GM11168 (cell line): ENCODE data around the gene MAP4.

Source experiments
- in situ Hi-C: fragments of 300-500 bp; cut with MboI; formaldehyde crosslinking; loops from one replicate; pipeline ENCODE4 v1.12.0; 2022; ENCODE audit warnings: low sequenced_read_pairs; ENCODE audit not compliant: unreplicated experiment

Gene MAP4

DNA sequence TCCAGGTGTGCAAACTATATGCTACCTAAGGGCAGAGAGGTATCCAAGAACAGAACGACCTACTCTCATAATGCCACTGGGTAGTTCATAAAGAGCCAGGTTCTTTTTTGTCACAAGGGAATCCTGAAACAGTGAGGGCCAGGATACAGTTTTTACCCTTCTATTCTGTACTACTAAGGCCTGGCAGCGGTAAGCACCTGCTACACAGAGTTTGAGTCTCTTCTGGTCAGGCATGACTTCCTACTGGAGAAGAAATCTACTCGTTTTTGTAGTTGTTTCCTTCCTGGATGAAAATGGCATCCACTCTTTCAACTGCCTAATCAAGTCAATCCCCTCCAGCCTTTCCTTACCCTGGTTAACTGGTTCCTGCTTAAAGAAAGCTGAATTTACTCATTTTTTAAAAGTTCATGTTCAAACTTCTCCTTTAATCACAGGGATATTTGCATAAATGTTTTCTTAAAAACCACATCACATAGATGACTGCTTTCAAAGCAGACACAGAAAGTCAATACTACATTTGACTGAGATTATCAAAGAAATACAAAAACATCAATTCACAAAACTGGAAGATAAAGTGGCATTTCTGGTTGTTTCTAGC, 40.0 kb downstream of the MAP4 start:
- in situ Hi-C loops, result loop anchor here (25.0 kb wide), 1 partner anchor 439 kb away; no protein-coding TSS in a partner anchor

DNA sequence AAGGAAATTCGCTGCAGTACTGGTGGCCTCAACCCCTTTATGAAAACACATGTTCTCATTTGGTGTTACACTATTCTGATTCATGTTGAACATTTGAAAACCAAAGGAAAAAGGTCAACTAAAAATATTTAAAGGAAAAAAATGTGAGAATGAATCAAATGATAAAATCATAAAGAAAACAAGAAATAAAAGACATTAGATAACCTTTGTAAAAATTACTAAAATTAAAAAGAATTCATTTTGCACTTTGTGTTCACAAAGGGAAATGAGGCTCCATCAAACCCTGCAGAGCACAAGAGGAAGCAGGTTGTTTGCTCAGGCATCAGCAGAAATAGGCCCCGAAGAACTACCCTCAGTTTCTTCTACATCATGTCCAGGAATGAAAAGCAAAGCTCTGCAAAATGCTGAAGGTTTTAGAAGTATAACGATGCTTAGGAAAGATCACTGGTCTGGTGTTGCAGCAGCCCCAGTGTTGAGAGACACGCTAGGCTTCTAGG, 41.2 kb downstream of the MAP4 start:
- in situ Hi-C loops, result loop anchor here (25.0 kb wide), 1 partner anchor 438 kb away; no protein-coding TSS in a partner anchor

DNA sequence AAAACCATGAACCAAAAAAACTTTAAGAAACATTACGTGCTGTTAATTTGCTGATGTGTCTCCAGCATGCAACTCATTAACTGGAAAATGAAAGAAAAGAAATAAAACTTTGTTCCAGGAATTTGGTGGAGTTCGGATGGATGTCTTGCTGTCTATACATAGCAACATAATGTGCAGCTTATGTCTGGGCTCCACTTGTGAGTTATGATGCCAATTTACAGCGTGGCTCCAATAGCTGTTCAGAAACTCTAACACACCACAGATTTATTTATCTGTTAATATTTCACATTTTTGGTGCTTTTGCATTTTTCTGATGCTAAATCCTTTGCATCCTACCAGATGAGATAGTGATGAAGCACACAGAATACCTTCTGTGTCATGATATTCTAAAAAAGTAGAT, 45.1 kb downstream of the MAP4 start:
- in situ Hi-C loops, result no loop called here

DNA sequence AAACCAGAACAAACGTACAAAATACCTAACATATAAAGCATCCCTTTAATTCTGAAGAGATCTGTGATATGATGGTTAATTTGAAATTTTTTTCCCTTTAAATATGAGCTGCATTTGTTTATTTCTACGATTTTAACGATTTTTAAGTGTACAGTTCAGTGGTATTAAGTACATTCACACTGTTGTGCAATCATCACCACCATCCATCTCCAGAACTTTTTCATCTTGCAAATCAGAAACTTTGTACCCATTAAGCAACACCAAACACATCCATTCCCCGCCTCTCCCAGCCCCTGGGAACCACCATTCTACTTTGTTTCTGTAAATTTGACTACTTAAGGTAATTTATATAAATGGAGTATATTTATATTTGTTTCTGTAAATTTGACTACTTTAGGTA, 51.5 kb downstream of the MAP4 start:
- in situ Hi-C loops, result no loop called here

DNA sequence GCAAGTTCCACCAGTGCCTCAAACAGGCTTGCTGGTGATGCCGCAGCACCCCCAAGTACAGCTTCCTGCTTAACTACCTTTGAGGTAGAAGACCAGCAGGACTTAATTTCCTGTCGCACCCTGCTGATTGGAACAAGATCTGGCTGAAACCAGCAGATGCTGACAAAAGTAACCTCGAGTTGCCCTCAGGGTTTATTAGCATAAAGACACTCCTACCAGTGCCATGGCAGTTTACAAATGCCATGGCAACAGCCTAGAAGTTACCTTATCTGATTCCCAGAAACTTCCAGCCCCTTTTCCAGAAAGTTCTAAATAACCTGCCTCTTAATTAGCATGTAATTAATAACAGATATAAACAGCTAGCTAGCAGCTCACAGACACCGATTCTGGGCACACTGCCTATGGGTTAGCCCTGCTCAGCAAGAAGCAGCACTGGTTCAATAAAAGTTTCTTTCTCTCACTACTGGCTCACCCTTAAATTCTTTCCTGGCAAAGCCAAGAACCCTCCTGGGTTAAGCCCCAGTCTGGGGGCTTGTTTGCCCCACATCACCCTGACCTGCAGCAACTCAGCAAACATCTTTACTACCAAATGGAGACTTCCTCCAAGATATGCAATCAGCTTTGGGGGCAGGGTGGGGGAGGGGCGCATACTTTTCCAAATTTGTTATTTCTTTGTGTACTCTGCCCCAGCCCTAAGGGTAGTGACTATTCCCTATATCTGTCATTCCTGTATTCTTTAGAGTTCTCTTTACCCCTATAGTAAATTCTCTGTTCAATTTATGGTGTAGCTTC, 54.2 kb downstream of the MAP4 start:
- in situ Hi-C loops, result no loop called here

DNA sequence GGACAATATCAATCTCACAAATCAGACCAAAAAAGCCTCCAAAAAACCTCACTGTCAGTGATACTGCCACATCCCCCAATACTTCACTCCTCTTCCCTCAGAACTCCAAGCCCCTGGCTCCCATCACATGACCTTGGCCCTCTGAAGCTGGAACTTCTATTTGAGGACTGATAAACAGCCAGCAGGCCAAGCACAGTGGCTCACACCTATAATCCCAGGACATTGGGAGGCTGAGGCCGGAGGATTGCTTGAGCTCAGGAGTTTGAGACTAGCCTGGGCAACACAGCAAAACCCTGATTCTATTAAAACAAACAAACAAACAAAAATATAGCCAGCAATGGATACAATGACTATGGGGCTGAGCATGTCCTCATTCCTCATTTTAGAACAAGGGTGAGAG, 55.2 kb downstream of the MAP4 start:
- in situ Hi-C loops, result no loop called here

DNA sequence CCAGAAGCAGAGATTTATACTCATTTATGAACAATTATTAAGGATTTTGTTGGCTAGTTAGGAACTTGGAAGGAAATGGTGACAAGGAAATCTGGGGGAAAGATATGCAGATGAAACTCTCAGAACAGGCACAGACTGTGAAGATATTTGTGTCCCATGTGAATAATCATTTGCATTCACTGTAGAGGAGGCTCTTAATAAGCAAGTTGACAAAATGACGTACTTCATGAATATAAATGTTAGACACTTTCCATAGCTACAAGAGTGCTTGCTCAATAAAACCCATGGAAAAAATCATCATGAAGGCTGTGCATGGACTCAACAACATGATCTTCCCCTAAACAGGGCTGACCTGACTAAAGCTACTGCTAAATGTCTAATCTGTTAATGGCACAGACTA, 59.7 kb downstream of the MAP4 start:
- in situ Hi-C loops, result no loop called here

DNA sequence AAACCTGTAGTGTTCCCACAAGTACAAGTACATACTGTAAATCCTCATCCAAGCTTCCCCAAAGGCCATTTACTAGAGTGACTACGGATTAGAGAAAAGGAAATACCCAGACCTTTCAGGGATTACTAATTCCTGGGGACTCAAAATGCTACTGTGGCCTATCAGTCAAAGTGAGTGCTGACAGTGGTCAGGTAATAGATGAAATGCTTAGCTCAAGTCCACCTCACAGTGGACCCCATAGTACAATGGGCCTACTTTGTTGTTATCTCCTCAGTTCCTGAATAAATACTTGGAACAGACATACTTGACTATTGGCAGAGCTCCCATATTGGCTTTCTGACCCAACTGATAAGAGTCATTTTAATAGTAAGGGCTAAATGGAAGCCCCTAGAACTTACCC, 61.6 kb downstream of the MAP4 start:
- in situ Hi-C loops, result no loop called here

DNA sequence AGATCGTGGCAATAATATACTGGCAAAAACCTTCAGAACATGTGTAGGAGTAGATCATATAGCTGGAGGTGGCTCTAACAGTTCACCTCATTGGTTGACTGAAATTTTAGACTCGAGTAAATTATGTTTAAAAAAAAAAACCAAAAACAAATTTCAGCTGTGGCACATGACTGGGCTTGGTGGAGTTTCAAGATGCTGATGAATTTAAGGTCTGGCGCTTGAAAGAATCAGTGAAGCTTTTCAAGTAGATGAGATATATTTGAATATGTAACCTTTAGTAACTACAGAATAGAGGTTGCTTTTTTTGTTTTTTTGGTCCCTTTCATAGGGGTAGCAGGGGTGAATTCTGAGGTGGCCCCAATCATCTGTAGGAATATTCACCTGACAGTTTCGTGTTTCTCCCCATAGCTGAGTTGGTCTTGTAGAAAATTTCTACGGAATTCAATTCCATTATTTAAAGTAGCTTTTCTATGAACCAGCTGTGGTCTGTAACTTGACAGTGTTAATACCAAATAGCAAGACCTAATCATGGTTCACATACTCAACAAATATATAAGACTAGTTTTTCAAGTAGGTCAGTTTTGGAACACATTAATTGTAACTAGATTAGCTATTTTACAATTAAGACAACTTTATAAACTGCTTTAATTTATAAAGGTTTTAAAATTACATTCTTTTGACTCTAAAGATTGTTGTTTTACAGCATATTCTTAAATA, 65.6 kb downstream of the MAP4 start:
- in situ Hi-C loops, result no loop called here

DNA sequence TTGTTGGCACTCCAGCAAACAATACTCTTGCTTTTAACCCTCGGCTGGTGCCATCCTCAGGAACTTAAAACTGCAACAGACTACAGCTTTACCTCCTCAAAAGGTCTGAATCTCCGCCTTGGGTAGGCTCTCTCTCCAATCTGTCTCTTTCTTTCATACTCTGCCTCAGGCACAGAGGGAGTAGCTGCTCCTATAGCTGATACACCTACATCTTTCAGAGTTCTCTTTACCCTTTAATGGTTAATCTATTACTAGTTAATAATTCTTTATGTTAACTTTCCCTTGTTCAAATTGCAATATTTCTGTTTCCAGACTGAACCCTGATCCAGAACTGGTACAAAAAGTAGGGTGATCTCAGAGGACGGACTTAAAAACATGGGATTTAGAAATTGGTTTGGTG, 66.2 kb downstream of the MAP4 start:
- in situ Hi-C loops, result no loop called here

DNA sequence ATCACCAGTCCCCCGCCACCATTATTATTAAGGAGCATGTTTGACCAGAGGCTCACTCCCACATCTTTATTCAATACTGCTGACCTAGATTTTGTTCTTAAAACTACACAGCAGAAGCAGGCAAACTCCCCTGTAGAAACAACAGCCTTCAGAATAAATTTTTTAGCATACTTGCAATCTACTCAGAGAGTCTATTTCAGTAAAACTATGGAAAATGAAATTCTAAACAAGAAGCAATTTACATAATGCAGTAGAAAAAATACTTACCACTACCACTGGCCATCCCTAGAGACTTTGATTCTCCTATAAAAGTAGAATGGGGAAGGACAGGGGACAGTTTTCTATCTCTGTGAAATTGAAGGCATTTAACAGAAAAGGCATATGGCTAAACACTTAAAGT, 76.0 kb downstream of the MAP4 start:
- in situ Hi-C loops, result no loop called here

DNA sequence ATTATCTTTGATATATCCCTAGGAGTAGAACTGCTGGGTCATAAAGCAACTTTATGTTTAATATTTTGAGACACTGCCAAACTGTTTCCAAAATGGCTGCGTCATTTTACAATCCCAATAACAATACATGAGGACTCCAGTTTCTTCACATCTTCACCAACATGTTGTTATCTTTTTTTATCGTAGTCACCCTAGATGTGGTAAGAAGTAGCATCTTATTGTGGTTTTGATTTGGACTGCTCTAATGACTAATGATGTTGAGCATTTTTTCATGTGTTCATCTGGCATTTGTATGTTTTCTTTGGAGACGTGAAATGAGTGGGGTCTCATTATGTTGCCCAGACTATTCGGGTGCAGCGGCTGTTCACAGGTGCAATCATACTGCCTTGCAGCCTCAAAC, 83.8 kb downstream of the MAP4 start:
- in situ Hi-C loops, result no loop called here

DNA sequence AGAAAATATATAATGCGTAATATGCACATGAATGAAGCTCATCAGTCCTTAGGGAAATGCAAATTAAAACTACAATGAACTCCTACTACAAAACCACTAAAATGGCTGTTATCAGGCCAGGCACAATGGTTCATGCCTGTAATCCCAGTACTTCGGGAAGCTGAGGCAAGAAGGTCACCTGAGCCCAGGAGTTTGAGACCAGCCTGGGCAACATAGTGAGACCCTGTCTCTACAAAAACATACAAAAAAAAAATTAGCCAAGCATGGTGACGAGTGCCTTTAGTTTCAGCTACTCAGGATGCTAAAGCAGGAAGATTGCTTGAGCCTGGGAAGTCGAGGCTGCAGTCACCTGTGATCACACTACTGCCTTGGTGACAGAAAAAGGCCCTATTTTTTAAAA, 85.2 kb downstream of the MAP4 start:
- in situ Hi-C loops, result no loop called here

DNA sequence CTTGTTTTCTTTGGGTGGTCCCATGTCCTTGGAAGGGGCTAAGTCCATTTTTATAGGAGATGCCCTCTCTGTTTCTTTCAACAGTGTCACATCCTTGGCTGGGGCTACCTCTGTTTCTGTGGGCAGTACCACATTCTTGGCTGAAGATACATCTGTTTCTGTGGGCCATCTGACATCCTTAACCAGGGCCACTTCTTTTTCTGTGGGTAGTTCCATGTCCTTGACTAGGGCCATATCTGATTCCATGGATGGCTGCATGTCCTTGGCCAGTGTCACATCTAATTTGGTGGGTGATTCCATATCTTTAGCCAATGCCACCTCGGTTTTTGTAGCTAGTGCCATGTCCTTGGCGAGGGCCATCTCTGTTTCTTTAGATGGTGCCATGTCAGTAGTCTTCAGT, 99.5 kb downstream of the MAP4 start:
- in situ Hi-C loops, result no loop called here

DNA sequence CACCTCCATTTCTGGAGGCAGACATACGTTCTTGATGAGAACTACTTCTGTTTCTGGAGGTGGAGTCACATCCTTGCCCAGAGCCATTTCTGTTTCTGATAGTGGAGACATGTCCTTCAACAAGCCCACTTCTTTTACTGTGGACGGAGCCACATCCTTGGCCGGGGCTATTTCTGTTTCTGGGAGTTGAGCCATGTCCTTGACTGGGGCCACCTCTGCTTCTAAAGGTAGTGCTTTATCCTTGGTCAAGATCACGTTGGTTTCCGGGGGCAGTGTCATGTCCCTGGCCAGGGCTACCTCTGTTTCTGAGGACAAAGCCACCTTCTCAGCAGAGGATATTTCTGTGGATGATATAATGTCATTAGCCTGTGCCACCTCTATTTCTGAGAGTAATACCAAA, 100.0 kb downstream of the MAP4 start:
- in situ Hi-C loops, result no loop called here

DNA sequence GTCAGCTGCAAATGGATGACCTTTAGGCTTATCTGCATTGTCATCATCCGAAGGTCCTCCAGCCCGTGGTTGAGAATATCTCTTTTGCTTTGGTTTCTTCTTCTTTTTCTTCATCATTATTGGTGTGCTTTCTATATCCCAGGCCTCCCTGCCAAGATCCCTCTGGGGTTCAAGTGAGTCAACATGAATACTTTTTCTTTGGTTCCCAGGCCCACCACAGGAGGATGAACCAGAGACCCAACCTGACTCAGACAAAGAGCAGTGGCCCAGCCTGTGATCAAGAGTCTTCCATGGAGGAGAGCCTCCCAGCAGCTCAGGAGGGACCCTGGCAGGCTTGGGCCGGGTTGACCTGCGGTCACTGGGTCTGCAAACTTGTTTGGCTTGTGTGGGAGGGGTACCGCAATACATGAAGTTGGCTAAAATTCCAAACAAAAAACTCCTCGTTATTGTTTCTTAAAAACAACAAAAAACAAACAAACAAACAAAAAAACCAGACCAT, 104.2 kb downstream of the MAP4 start:
- in situ Hi-C loops, result no loop called here

DNA sequence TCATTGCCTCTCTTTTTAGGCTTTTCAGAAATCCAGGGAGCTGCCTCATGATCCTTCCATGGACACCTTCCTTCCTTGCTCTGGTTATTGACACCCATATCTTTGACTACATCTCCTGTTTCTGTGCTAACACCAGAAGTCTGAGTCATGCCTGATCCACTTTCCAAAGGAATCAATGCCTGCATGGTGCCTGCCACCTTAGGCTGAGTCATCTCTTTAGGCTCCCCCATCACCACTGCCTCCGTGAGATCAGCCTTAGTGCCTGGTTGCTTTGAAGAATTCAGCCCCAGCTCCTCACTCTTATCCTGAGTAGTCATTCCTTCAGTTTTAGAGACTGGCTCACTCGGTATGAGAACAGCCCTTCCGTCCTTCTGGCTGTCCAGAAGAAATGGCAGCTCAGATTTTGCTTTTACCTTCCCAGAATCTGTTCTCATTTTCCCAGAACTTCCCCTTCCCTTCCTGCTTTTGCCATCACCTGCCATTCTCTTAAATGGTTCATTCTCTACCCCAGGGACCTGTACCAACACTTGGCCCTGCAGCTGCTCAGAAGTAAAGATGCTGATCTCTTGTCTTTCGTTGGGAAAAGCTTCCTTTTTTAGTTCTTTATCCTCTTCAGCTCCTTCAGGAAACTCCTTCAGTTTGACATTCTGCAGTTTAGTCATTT, 105.3 kb downstream of the MAP4 start:
- in situ Hi-C loops, result no loop called here

DNA sequence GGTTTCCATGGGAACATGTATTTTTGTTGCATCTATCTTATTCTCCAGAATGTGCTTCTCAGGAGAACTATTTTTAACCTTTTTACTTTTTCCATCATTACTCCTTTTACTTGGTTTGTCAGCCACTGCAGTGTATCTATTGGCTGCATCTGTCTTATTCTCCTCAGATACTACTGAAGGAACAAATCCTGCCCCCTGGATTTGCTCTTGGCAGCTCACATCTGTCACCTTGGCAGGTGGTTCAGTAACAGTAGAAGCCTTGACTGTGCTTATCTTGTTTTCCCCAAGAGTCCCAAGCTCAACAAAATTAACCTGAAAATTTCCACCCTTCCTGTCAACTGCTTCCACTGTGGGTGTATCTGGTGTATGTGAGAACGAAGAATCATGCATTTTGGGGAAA, 106.0 kb downstream of the MAP4 start:
- in situ Hi-C loops, result no loop called here

DNA sequence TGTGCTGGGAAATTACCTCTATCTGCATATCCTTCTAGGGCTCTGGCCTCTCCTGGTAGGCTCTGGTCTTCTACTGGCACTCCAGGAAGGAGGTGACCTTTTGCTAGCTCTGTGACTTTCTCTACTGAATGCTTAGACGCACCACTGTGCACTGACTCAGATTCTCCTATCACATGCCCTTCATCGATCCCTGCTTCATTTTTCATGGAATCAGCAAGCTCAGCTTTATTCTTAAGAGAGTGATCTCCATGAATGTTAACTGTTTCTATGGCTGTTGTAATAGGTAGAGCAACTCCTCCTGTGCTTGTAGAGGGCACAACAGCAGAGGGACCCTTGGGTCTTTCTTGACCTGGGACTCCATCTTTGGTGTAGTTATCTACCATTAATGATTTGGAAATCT, 106.6 kb downstream of the MAP4 start:
- in situ Hi-C loops, result no loop called here

DNA sequence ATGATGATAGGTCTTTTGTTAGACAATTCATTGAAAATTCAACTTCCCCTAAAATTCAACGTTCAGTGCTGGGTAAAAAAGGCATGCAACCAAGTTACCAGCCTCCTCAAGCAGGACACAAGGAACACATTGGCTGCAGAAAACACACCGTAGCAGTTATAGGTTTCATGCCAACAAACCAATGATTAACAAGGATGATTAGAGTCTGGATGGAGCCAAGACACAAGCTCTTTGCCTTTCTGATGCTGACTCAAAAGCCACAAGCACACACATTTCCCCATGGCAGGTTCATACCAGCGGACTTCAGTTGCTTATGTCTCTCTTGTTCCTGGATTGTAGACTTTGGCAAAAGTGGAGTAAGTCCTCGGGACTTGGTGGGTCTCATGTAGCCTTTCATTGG, 107.5 kb downstream of the MAP4 start:
- in situ Hi-C loops, result no loop called here

DNA sequence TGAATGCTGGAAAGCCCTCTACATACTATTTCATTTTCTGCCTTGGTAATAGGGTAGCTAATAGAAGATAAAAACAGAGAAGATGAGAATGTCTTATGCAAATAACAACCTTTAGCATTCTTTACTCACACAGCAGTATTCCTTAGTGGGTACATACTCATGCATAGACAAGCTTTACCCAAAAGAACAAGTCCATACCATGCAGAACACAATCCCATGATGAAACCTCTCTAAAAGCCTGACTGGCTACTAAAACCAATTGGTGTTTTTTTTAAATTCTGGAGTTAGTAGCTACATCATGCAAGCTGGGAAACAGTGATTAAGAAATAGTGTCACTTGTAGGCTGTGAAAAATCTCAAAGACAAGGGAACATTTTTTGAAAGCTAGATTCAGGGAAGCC, 108.4 kb downstream of the MAP4 start:
- in situ Hi-C loops, result no loop called here
